ACC112 (cell line): ENCODE results near the gene MYO1A.
"Not testable (repeated sequence)": the region's sequence is repeated elsewhere in the genome, so short reads cannot be mapped to it uniquely, and the experiment has no call there.

ENCODE experiments used
- H2AFZ ChIP-seq: fragments of 200-600 bp; sonication (generic); one replicate; pipeline ENCODE4 v1.6.0; 2017; ENCODE audit warnings: antibody characterized with exemption, low read length; ENCODE audit not compliant: unreplicated experiment
- H3K27ac ChIP-seq: fragments of 200-600 bp; sonication (generic); 2 replicates; pipeline ENCODE4 v1.5.1; 2014; ENCODE audit warnings: low read depth, mild to moderate bottlenecking, antibody characterized with exemption, low read length, moderate library complexity
- H3K27me3 ChIP-seq: fragments of 200-600 bp; sonication (generic); 2 replicates; pipeline ENCODE4 v1.6.1; 2014; ENCODE audit warnings: mild to moderate bottlenecking, antibody characterized with exemption, low read length, moderate library complexity, mixed read lengths; ENCODE audit not compliant: insufficient read depth
- H3K36me3 ChIP-seq: fragments of 200-600 bp; sonication (generic); 2 replicates; pipeline ENCODE4 v1.6.1; 2016; ENCODE audit warnings: mild to moderate bottlenecking, antibody characterized with exemption, low read length, moderate library complexity, mixed read lengths; ENCODE audit not compliant: insufficient read depth
- H3K4me1 ChIP-seq: fragments of 200-600 bp; sonication (generic); one replicate; pipeline ENCODE4 v1.6.1; 2016; ENCODE audit warnings: low read length, mixed read lengths; ENCODE audit not compliant: insufficient read depth, unreplicated experiment, control insufficient read depth
- H3K4me3 ChIP-seq: fragments of 200-600 bp; sonication (generic); 2 replicates; pipeline ENCODE4 v1.5.1; 2014; ENCODE audit warnings: mild to moderate bottlenecking, low read depth, low read length
- H3K79me2 ChIP-seq: fragments of 200-600 bp; sonication (generic); one replicate; pipeline ENCODE4 v1.6.0; 2016; ENCODE audit warnings: low read length; ENCODE audit not compliant: control insufficient read depth, unreplicated experiment, insufficient read depth

The MYO1A gene

DNA sequence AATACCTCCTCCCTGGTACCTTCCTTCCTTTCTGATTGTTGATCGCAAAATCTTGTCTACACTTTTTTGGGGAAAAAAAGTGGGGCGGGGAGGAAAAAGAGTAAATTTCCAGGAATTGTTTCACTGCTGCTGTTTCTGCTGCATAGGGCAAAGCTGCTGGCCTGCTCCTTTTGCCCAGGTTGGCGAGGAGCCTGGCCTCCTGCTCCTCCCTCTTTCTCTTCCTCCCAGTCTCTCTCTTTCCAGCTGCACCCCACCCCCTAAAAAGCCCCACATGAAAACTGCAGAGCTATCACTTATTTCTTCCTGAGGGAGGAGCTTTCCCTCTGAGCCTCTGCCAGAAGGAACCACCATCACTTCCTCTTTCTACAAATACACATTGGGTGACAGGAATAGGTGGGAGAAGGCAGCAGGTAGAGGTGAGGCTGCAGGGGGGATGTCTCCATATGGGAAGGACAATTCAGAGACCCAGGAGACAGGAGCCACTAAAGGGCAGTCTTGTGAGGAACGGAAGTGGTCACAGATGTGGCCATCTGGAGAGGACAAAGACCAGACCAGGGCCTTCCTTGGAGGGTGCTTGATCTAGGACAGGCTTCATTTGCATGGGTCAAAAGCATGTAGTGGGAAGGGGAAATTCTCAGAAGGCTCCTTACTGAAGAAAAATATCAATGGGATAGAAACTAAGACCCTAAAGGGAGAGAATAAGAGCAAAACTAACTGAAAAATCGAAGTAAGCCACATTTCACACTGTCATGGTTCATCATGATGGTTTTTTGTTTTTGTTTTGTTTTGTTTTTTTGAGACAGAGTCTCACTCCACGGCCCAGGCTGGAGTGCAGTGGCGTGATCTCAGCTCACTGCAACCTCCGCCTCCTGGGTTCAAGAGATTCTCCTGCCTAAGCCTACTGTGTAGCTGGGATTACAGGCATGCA lies 58.3 kb downstream of the MYO1A start:
- Histone ChIP-seq H3K36me3 (no peaks in the 10 kb centered on the region), H2AFZ (no peak overlapping the region), H3K4me3 (no peak overlapping the region), H3K4me1 (no peaks in the 10 kb centered on the region), H3K27me3 (peaks cover 9% of the 10 kb centered on the region), H3K27ac (no peak overlapping the region), H3K79me2 (no peaks in the 10 kb centered on the region)

DNA sequence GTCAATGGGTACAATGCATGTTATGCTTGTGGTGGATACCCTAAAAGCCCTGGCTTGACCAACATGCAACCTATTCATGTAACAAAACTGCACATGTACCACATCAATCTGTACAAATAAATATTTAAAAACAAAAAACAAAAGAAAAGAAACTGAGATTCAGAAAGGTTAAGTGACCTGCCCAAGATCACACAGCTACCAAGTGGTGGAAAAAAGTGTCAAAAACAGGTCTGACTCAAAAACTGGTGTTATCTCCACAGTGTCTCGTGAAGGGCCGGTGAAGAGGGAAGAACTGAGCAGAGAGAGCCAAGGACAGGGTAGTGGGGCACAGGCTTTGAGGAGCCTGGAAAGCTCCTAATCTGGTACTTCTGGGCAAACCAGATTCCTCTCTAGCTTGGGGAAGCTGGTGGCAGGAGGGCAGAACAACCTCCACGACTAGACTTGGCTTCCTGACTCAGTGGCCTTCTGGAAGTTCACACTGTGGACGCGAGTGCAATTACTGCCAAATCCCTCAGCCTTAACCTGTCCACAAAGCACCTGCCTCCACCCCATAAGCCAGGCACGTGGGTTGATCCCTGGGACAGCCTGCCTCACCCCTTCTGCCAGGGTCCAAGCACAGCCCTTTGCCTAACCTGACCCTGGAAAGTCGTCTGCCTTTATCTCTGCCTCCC lies 59.1 kb downstream of the MYO1A start:
- Histone ChIP-seq H3K36me3 (no peaks in the 10 kb centered on the region), H3K4me3 (no peak overlapping the region), H2AFZ (no peak overlapping the region), H3K79me2 (no peaks in the 10 kb centered on the region), H3K27ac (no peak overlapping the region), H3K27me3 (peaks cover 9% of the 10 kb centered on the region), H3K4me1 (no peaks in the 10 kb centered on the region)

DNA sequence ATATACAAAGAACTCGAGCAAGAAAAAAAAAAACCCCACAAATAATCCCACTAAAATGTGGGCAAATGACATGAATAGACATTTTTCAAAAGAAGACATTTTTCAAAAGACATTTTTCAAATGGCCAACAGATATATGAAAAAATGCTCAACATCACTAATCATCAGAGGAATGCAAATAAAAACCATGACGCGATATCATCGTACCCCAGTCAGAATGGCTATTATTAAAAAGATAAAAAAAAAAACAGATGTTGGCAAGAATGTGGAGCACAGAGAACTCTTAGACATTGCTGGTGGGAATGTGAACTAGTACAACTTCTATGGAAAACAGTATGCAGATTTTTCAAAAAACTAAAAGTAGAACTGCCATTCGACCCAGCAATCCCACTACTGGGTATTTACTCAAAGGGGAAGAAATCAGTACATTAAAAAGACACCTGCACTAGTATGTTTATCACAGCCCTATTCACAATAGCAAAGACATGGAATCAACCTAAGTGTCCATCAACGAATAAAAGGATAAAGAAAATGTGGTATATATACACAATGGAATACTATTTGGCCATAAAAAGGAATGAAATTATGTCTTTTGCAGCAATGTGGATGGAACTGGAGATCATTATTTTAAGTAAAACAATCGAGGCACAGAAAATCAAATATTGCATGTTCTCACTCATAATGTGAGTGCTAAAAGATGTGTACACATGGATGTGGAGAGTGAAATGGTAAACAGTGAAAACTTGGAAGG lies 59.9 kb downstream of the MYO1A start:
- H2AFZ ChIP-seq, result no peak overlapping the region
- H3K4me1 ChIP-seq, result no peaks in the 10 kb centered on the region
- no peak overlapping the region for H3K27ac ChIP-seq
- no peak overlapping the region for H3K4me3 ChIP-seq
- peaks cover 9% of the 10 kb centered on the region for H3K27me3 ChIP-seq
- H3K79me2 ChIP-seq, result no peaks in the 10 kb centered on the region
- H3K36me3 ChIP-seq, result no peaks in the 10 kb centered on the region

DNA sequence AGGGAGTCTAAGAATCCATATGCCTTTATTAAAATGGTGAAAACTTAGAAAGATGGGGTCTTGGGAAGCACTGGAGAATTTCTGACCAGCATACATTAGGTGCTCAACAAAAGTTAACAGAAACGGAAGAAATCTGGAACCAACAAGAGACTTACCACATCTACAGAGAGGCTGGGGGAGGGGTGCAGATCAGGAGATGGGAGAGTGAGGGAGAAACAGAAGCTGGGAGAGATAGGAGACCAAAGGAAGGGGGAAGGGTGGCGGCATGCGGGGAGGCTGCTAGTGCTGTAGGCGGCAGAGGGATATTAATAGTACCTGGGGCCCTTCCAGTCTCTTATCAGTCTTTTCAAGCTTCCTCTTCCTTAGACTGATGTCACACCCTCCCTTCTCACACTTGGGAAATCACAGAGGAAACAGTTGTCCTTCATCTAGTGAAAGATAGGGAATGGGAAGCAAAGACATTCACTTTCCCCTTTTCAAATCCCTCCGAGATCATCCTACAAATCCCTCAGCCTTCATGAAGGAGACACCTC lies 61.7 kb downstream of the MYO1A start:
- Histone ChIP-seq H2AFZ (no peak overlapping the region), H3K27ac (no peak overlapping the region), H3K36me3 (no peaks in the 10 kb centered on the region)

DNA sequence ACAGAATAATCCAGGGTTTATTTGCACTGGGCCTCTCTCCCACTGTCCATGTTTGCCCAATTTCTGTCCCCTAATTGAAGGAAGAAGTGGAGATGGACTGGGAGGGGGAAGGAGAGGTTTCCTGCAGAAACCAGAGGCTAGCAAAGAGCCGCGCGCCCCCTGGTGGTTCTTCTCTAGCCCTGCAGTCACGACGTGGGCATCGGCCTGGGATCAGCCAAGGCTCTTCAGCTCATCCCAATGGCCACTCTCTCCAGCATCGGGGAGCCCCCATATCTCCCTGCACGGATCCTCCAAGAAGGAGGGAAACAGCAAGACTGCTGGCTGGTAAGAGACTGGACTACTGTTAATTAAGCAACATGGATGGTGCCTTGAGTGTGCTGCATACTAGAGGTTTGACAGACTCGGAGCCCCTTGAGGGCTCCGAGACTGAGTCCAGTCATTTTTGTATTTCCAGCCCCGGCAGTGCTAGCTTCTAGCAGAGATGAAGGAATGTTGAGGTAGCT lies 62.3 kb downstream of the MYO1A start:
- no peak overlapping the region for H3K4me3 ChIP-seq
- no peaks in the 10 kb centered on the region for H3K4me1 ChIP-seq
- no peak overlapping the region for H2AFZ ChIP-seq
- H3K27me3 ChIP-seq, result peaks cover 9% of the 10 kb centered on the region
- H3K79me2 ChIP-seq, result no peaks in the 10 kb centered on the region
- H3K27ac ChIP-seq, result no peak overlapping the region
- no peaks in the 10 kb centered on the region for H3K36me3 ChIP-seq

More for the DNA sequence above, 61.7 kb downstream of the MYO1A start:
- Histone ChIP-seq H3K79me2 (no peaks in the 10 kb centered on the region), H3K4me1 (no peaks in the 10 kb centered on the region), H3K4me3 (no peak overlapping the region), H3K27me3 (peaks cover 9% of the 10 kb centered on the region)

DNA sequence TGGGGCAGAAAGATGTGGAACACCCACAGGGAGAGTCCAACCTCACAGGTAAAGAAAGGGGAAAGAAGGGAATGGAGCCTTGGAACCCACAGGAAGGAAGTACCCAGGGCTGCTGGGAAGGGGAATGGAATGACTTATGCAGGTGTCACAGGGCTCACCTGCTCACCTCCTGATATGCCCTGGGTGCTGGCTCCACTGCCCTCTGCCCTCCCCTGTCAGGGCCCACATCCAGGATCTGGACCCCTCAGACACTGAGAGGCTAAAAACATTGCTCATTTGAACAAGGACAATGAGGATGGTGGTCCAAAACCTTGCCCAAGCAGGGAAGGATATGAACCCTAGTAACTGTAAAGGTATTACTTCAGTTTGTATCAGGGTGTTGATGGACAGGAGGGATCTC lies 62.9 kb downstream of the MYO1A start:
- H3K27ac ChIP-seq, result no peak overlapping the region
- peaks cover 9% of the 10 kb centered on the region for H3K27me3 ChIP-seq
- no peaks in the 10 kb centered on the region for H3K4me1 ChIP-seq
- no peaks in the 10 kb centered on the region for H3K36me3 ChIP-seq
- H3K4me3 ChIP-seq, result no peak overlapping the region
- H2AFZ ChIP-seq, result no peak overlapping the region
- H3K79me2 ChIP-seq, result no peaks in the 10 kb centered on the region

DNA sequence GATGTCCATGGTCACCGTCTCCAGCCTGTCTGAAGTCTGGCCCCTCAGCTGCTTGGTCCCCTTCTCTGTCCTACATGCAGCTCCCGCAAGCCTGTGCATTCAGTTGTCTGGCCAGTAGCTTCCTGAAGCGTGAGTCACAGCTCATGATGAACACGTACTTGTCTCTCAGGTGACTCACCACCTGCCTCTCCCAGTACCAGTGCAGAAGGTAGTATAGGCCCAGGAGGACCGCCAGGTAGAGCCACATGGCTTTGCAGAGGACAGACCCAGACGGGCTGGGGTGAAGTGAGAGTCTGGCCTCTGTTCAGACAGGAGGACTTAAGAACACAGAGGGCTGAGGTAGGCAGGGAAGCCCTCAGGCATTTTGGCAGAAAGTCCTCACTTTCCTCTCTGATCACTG lies 64.2 kb downstream of the MYO1A start:
- H3K4me1 ChIP-seq, H3K4me3 ChIP-seq, H3K27ac ChIP-seq, H2AFZ ChIP-seq, H3K79me2 ChIP-seq, H3K27me3 ChIP-seq, H3K36me3 ChIP-seq: not testable (repeated sequence)

DNA sequence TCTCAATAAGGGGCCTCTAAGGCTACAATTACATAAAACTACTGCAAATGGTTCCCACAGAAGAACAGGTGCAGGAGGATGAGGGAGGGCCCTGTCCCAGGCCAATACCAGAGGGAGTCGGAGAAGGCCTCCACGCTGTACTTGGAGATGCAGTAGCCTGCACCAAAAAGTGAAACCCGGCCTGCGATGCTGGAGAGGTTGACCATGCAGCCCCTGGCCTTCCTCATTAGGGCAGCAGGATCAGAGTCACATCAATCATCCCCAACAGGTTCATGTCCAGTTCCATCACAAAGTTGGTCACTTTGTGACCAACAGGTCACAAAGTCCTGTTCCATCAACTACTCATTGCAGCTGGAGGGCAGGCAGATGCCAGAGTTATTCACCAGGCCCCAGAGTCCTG lies 66.5 kb downstream of the MYO1A start:
- H3K4me1 ChIP-seq, result no peaks in the 10 kb centered on the region
- H3K4me3 ChIP-seq, result no peak overlapping the region
- H3K36me3 ChIP-seq, result no peaks in the 10 kb centered on the region
- no peak overlapping the region for H3K27ac ChIP-seq
- no peaks in the 10 kb centered on the region for H3K27me3 ChIP-seq
- H2AFZ ChIP-seq, result no peak overlapping the region
- no peaks in the 10 kb centered on the region for H3K79me2 ChIP-seq

DNA sequence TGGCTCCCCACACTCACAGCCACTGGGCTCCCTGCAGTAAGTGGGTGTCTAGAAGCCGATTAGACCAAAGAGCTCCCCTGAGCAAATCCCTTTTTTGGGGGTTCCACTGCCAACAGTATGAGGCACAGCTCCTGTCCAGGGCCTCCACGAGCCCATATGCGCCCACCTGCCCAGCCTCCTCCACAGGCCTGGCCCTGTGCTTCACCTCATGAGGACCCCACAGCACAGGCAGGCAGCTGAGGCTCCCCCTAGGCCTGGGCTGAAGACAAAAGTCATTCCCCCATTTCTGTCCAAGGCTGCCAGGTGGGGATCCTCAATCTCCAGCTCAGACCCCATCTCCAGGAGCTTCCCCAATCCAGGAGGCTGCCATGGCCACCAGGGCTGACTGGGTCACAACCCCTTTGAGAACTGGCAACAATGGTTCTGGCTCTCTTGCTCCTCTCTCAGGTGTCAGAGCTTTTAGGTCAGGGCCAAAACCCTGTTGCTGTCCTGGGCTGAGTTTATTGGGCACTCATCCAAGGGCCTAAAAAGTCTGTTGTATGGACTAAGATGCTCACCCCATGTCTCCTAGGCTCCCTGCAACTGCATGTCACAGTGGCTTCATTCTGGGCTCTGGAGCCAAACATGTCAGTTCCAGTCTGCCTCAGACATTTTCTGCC lies 67.2 kb downstream of the MYO1A start:
- H2AFZ ChIP-seq, result not testable (repeated sequence)

DNA sequence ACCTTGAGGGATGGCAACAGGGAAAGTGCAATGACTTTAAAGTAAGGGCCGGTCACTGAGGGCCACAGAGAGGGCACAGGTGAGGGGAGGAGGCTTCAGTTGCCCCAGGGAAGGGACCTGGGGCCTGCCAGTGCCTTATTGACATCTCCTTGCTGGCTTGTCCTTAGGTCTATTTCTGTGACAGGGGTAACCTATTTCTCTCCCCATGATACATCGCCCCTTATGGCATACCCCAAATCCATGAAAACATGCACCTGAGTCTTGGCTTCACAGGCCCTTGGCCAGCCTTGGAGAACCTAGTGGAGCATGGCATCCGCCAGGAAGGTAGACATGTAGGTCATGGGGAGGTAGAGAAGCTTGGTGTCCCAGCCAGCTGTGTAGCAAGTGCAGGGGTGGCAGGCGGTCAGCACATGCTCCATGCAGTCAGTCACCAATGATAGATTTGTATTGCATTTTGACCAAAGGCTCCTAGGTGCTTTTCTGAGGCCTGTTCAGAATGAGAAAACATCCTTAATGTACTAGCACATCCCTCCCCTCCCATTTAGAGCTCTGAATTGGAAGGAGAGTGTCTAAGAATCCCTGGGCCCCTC lies 68.9 kb downstream of the MYO1A start:
- H3K4me1 ChIP-seq, result no peaks in the 10 kb centered on the region
- H3K4me3 ChIP-seq, result no peak overlapping the region
- no peaks in the 10 kb centered on the region for H3K36me3 ChIP-seq
- H3K79me2 ChIP-seq, result no peaks in the 10 kb centered on the region
- no peaks in the 10 kb centered on the region for H3K27me3 ChIP-seq
- no peak overlapping the region for H3K27ac ChIP-seq
- no peak overlapping the region for H2AFZ ChIP-seq

More for the DNA sequence above, 67.2 kb downstream of the MYO1A start:
- H3K36me3 ChIP-seq, H3K4me1 ChIP-seq, H3K79me2 ChIP-seq, H3K27me3 ChIP-seq, H3K27ac ChIP-seq, H3K4me3 ChIP-seq: not testable (repeated sequence)
